Smooth muscle cell (in vitro differentiated cells): ENCODE data around the gene SP9. TPM values are rescaled to one million over a fixed set of nuclear protein-coding genes. Genes with fewer than 3 reads are reported as not detected.

Source experiments
- DNase-seq: peaks from one replicate; lab custom pipeline; 2025; ENCODE audit not compliant: unreplicated experiment; lab: John Stamatoyannopoulos, UW
- H2AFZ ChIP-seq: fragments of 200-600 bp; sonication (generic); 2 replicates; pipeline ENCODE4 v1.6.0; 2016; ENCODE audit warnings: antibody characterized with exemption, low read depth, mild to moderate bottlenecking
- H3F3A ChIP-seq: fragments of 200-600 bp; sonication (generic); 2 replicates; pipeline ENCODE4 v1.6.0; 2017; ENCODE audit warnings: antibody characterized with exemption, low read depth
- H3K27ac ChIP-seq: fragments of 200-600 bp; sonication (generic); 2 replicates; pipeline ENCODE4 v1.5.1; 2016; ENCODE audit warnings: low read depth, mild to moderate bottlenecking
- H3K27me3 ChIP-seq: fragments of 200-600 bp; sonication (generic); 2 replicates; pipeline ENCODE4 v1.6.1; 2016; ENCODE audit warnings: low read depth, mild to moderate bottlenecking
- H3K36me3 ChIP-seq: fragments of 200-600 bp; sonication (generic); 2 replicates; pipeline ENCODE4 v1.5.1; 2016; ENCODE audit warnings: low read depth
- H3K4me1 ChIP-seq: fragments of 200-600 bp; sonication (generic); 2 replicates; pipeline ENCODE4 v1.5.1; 2016; ENCODE audit warnings: low read depth
- H3K4me2 ChIP-seq: fragments of 200-600 bp; sonication (generic); 2 replicates; pipeline ENCODE4 v1.6.0; 2016; ENCODE audit warnings: mild to moderate bottlenecking
- H3K4me3 ChIP-seq: fragments of 200-600 bp; sonication (generic); 2 replicates; pipeline ENCODE4 v1.5.1; 2016; ENCODE audit warnings: mild to moderate bottlenecking
- H3K79me2 ChIP-seq: fragments of 200-600 bp; sonication (generic); 2 replicates; pipeline ENCODE4 v1.6.0; 2016; ENCODE audit warnings: low read depth, mild to moderate bottlenecking
- H3K9ac ChIP-seq: fragments of 200-600 bp; sonication (generic); 2 replicates; pipeline ENCODE4 v1.6.0; 2016; ENCODE audit warnings: low read depth
- H3K9me3 ChIP-seq: fragments of 200-600 bp; sonication (generic); replicated peaks from 2 replicates; pipeline ENCODE4 v1.5.1; 2016; ENCODE audit warnings: low read depth
- H4K20me1 ChIP-seq: fragments of 200-600 bp; sonication (generic); 2 replicates; pipeline ENCODE4 v1.6.0; 2016; ENCODE audit warnings: low read depth
- CTCF ChIP-seq: fragments of 200-600 bp; sonication (generic); IDR thresholded peaks from 2 replicates; pipeline ENCODE4 v1.5.1; 2017; ENCODE audit warnings: borderline replicate concordance, mild to moderate bottlenecking, antibody characterized with exemption; ENCODE audit not compliant: insufficient read depth, poor library complexity, severe bottlenecking
- WGBS: methylation state at CpG from one replicate; pipeline ENCODE4 v1.1.7; 2016; ENCODE audit warnings: low lambda C conversion rate; 5-methylcytosine and 5-hydroxymethylcytosine counted together
- polyA plus RNA-seq: library from polyadenylated mRNA; unstranded; fragments of >200 nt; fragmentation: Nextera tagmentation; extraction: Ambion mirVana; gene quantifications from 2 replicates; pipeline ENCODE4 v1.2.1, GENCODE V29; 2016
- total RNA-seq: library from RNA; depleted of rRNA; stranded (reverse); fragments of >200 nt; gene quantifications from 2 replicates; pipeline ENCODE4 v1.2.3, GENCODE V29; 2014

The SP9 gene
- total and polyA plus RNA-seq, 2 experiments from 2014 or later, result 0.17 to 0.49 TPM

- no peaks in the 10 kb centered on the region for H3K9me3 ChIP-seq
- no peak overlapping the region for H3K27ac ChIP-seq
- H3K4me1 ChIP-seq, result no peaks in the 10 kb centered on the region
- H3F3A ChIP-seq, result no peaks in the 10 kb centered on the region
- no peaks in the 10 kb centered on the region for H4K20me1 ChIP-seq
- 82% methylated on average over 2 of the region's 2 CpGs for WGBS
- no peaks in the 10 kb centered on the region for H3K36me3 ChIP-seq
- H2AFZ ChIP-seq, result no peak overlapping the region
- no peak overlapping the region for H3K4me3 ChIP-seq
- H3K27me3 ChIP-seq, result no peaks in the 10 kb centered on the region
- H3K79me2 ChIP-seq, result no peaks in the 10 kb centered on the region
- H3K9ac ChIP-seq, result no peak overlapping the region
- DNase-seq, result no peak
- no peak for TF ChIP-seq CTCF
- no peak overlapping the region for H3K4me2 ChIP-seq
These were observed 22.0 kb upstream of the SP9 start for GRCh38 chr2:174312581-174313234.

- TF ChIP-seq CTCF, result no peak
- H2AFZ ChIP-seq, result no peak overlapping the region
- H3K4me2 ChIP-seq, result no peak overlapping the region
- no peak overlapping the region for H3K27ac ChIP-seq
- 85% methylated on average over 1 of the region's 1 CpG for WGBS
- H3K36me3 ChIP-seq, result no peaks in the 10 kb centered on the region
- DNase-seq, result no peak
- H4K20me1 ChIP-seq, result no peaks in the 10 kb centered on the region
- no peak overlapping the region for H3K4me3 ChIP-seq
- peaks cover 10% of the 10 kb centered on the region for H3F3A ChIP-seq
- H3K79me2 ChIP-seq, result no peaks in the 10 kb centered on the region
- H3K9ac ChIP-seq, result no peak overlapping the region
- peaks cover 10% of the 10 kb centered on the region for H3K4me1 ChIP-seq
- peaks cover 25% of the 10 kb centered on the region for H3K27me3 ChIP-seq
- no peaks in the 10 kb centered on the region for H3K9me3 ChIP-seq
These were observed 12.6 kb upstream of the SP9 start for GRCh38 chr2:174322149-174322548.

- Histone ChIP-seq H3K27me3 (peaks cover 31% of the 10 kb centered on the region), H3K4me2 (no peak overlapping the region), H4K20me1 (no peaks in the 10 kb centered on the region), H3K27ac (no peak overlapping the region), H2AFZ (no peak overlapping the region), H3K9ac (no peak overlapping the region), H3K9me3 (no peaks in the 10 kb centered on the region), H3K4me1 (peaks cover 14% of the 10 kb centered on the region), H3K4me3 (no peak overlapping the region), H3K79me2 (no peaks in the 10 kb centered on the region), H3K36me3 (no peaks in the 10 kb centered on the region), H3F3A (peaks cover 10% of the 10 kb centered on the region)
- 96% methylated on average over 1 of the region's 1 CpG for WGBS
- no peak for DNase-seq
- TF ChIP-seq CTCF, result no peak
These were observed 12.0 kb upstream of the SP9 start for GRCh38 chr2:174322746-174323145.

- H4K20me1 ChIP-seq, result no peaks in the 10 kb centered on the region
- no peaks in the 10 kb centered on the region for H3K79me2 ChIP-seq
- no peaks in the 10 kb centered on the region for H3K36me3 ChIP-seq
- no peak overlapping the region for H2AFZ ChIP-seq
- H3F3A ChIP-seq, result peaks cover 15% of the 10 kb centered on the region
- DNase-seq, result no peak
- peak overlapping the region; percentile 8 for H3K27ac ChIP-seq
- WGBS, result 44% methylated on average over 2 of the region's 2 CpGs
- H3K4me2 ChIP-seq, result no peak overlapping the region
- no peak for TF ChIP-seq CTCF
- H3K9me3 ChIP-seq, result no peaks in the 10 kb centered on the region
- peaks cover 41% of the 10 kb centered on the region for H3K27me3 ChIP-seq
- peaks cover 20% of the 10 kb centered on the region for H3K4me1 ChIP-seq
- H3K4me3 ChIP-seq, result no peak overlapping the region
- H3K9ac ChIP-seq, result no peak overlapping the region
These were observed 10.2 kb upstream of the SP9 start for GRCh38 chr2:174324530-174324929.
